SH-SY5Y (cell line): ENCODE measurements around the gene ADH6.

ENCODE experiments used
- GATA2 ChIP-seq: IDR thresholded peaks from 2 replicates; pipeline ENCODE4 v1.6.1; 2011; ENCODE audit warnings: mild to moderate bottlenecking, low read depth, low read length
- GATA3 ChIP-seq: IDR thresholded peaks from 2 replicates; pipeline ENCODE4 v1.6.1; 2011; ENCODE audit warnings: low read depth, mild to moderate bottlenecking, low read length, moderate library complexity

- no peak for TF ChIP-seq GATA2
- TF ChIP-seq GATA3, result no peak
These were observed at the start of gene ADH6 for GRCh38 chr4:99219072-99219471.
